B cell (primary cell): ENCODE data around the gene GALNT10. TPM values are rescaled to one million over a fixed set of nuclear protein-coding genes. Genes with fewer than 3 reads are reported as not detected.

Source experiments
- ATAC-seq: fragments of 200-7000 bp; cut with Tn5 transposase; one replicate; pipeline ENCODE4 v1.10.0; 2021; ENCODE audit warnings: low read depth, mild to moderate bottlenecking, moderate number of reproducible peaks, moderate library complexity
- CTCF ChIA-PET: fragments of 350-600 bp; sonication (Branson Sonifier 250); formaldehyde crosslinking; loops from one replicate; lab custom pipeline; 2021; ENCODE audit warnings: antibody characterized with exemption, inconsistent platforms; lab: Charles Lee
- POLR2A ChIA-PET: fragments of 350-600 bp; sonication (Branson Sonifier 250); formaldehyde crosslinking; loops from one replicate; lab custom pipeline; 2021; ENCODE audit warnings: antibody characterized with exemption; lab: Charles Lee
- DNase-seq: peaks from one replicate; pipeline ENCODE4 v3.0.0; 2013
- H2AFZ ChIP-seq: 2 replicates; pipeline ENCODE4 v1.6.1; 2012; ENCODE audit warnings: mild to moderate bottlenecking, low read depth, low read length; ENCODE audit not compliant: insufficient read depth, poor library complexity, severe bottlenecking
- H3K27ac ChIP-seq, 2 donors: 1 replicate in 1 of 2; 2 replicates in 1 of 2; pipeline ENCODE4 v1.5.1; 2012 to 2013; ENCODE audit warnings: low read length in 2 of 2, mild to moderate bottlenecking in 2 of 2, moderate library complexity in 1 of 2
- H3K27me3 ChIP-seq, 4 experiments: fragments of 200-600 bp in 1 of 4; sonication (generic) in 1 of 4; replicated peaks in 1 of 4; 1 replicate in 2 of 4; 2 replicates in 2 of 4; pipeline versions ENCODE4 v1.6.1 to v1.7.0; 2013 to 2016; ENCODE audit warnings: low read length in 3 of 4, mild to moderate bottlenecking in 2 of 4, mixed read lengths in 1 of 4, moderate library complexity in 1 of 4; ENCODE audit not compliant: insufficient read depth in 4 of 4, control insufficient read depth in 3 of 4; ENCODE audit errors: control extremely low read depth in 1 of 4
- H3K36me3 ChIP-seq, 2 experiments: replicated peaks in 1 of 2; 1 replicate in 1 of 2; 2 replicates in 1 of 2; pipeline versions ENCODE4 v1.6.1 to v1.7.1; 2013; ENCODE audit warnings: low read length in 1 of 2; ENCODE audit not compliant: insufficient read depth in 2 of 2, control insufficient read depth in 1 of 2; ENCODE audit errors: control extremely low read depth in 1 of 2, extremely low read depth in 1 of 2
- H3K4me1 ChIP-seq, 2 donors: fragments of 200-600 bp in 1 of 2; sonication (generic) in 1 of 2; 1 replicate in 1 of 2; 2 replicates in 1 of 2; pipeline versions ENCODE4 v1.5.1 to v1.6.1; 2013 to 2017; ENCODE audit warnings: low read length in 2 of 2; ENCODE audit not compliant: control insufficient read depth in 2 of 2, insufficient read depth in 2 of 2
- H3K4me2 ChIP-seq: replicated peaks from 2 replicates; pipeline ENCODE3; 2012; ENCODE audit warnings: mild to moderate bottlenecking, low read depth, low read length; ENCODE audit not compliant: poor library complexity, severe bottlenecking
- H3K4me3 ChIP-seq, 5 experiments: fragments of 200-600 bp in 1 of 5; sonication (generic) in 1 of 5; 1 replicate in 3 of 5; 2 replicates in 2 of 5; pipeline versions ENCODE4 v1.5.1 to v1.7.0; 2011 to 2016; ENCODE audit warnings: low read length in 4 of 5, mild to moderate bottlenecking in 4 of 5, low read depth in 2 of 5, control low read depth in 1 of 5, moderate library complexity in 1 of 5; ENCODE audit not compliant: insufficient read depth in 1 of 5; ENCODE audit errors: control extremely low read depth in 1 of 5, extremely low read depth in 1 of 5
- H3K79me2 ChIP-seq: fragments of 200-600 bp; sonication (generic); one replicate; pipeline ENCODE4 v1.6.0; 2016; ENCODE audit warnings: low read length; ENCODE audit not compliant: control insufficient read depth, insufficient read depth
- H3K9ac ChIP-seq: fragments of 200-600 bp; sonication (generic); 2 replicates; pipeline ENCODE4 v1.6.1; 2017; ENCODE audit warnings: mild to moderate bottlenecking, low read length, moderate library complexity
- H3K9me3 ChIP-seq, 3 donors: one replicate each; pipeline versions ENCODE4 v1.6.1 to v1.7.1; 2013; ENCODE audit warnings: low read length in 2 of 3; ENCODE audit not compliant: control insufficient read depth in 2 of 3, insufficient read depth in 1 of 3; ENCODE audit errors: control extremely low read depth in 1 of 3
- H4K20me1 ChIP-seq: 2 replicates; pipeline ENCODE4 v1.6.0; 2012; ENCODE audit warnings: mild to moderate bottlenecking, low read length; ENCODE audit not compliant: insufficient read depth, control insufficient read depth, poor library complexity, severe bottlenecking
- H3K27ac Mint-ChIP-seq: one replicate; pipeline ENCODE4 v1.8.0; 2021; ENCODE audit warnings: mixed read lengths
- H3K27me3 Mint-ChIP-seq: one replicate; pipeline ENCODE4 v1.8.0; 2021; ENCODE audit warnings: mixed read lengths
- H3K4me1 Mint-ChIP-seq: one replicate; pipeline ENCODE4 v1.8.0; 2021; ENCODE audit warnings: mixed read lengths
- H3K4me3 Mint-ChIP-seq: one replicate; pipeline ENCODE4 v1.8.0; 2021; ENCODE audit warnings: mixed read lengths
- H3K9me3 Mint-ChIP-seq: one replicate; pipeline ENCODE4 v1.8.0; 2022; ENCODE audit warnings: mixed read lengths; ENCODE audit not compliant: insufficient read depth
- CTCF ChIP-seq: fragments of 200-600 bp; IDR thresholded peaks from one replicate; pipeline ENCODE4 v1.8.0; 2022; ENCODE audit warnings: antibody characterized with exemption, mild to moderate bottlenecking
- EZH2 ChIP-seq: IDR thresholded peaks from 2 replicates; pipeline ENCODE4 v1.6.1; 2012; ENCODE audit warnings: borderline replicate concordance, low read depth, mild to moderate bottlenecking, moderate library complexity, low read length; ENCODE audit not compliant: insufficient read depth, poor library complexity, severe bottlenecking
- WGBS: methylation state at CpG from one replicate; pipeline ENCODE4 v1.1.5; 2013; ENCODE audit warnings: missing lambda C conversion rate; ENCODE audit not compliant: insufficient coverage; 5-methylcytosine and 5-hydroxymethylcytosine counted together
- intact Hi-C: fragments of 100-400 bp; cut with micrococcal nuclease; formaldehyde crosslinking; loops from one replicate; pipeline ENCODE4 v1.10.0; 2022
- polyA plus RNA-seq: library from polyadenylated mRNA; depleted of rRNA; stranded (reverse); fragments of >200 nt; gene quantifications from 2 replicates; pipeline ENCODE4 v1.2.3, GENCODE V29; 2012
- total RNA-seq, 2 donors: library from RNA; stranded (reverse); fragments of 120-200 nt in 1 of 2; gene quantifications; 1 replicate in 1 of 2; 2 replicates in 1 of 2; pipeline versions ENCODE4 v1.2.3 to v1.2.4, GENCODE V29; 2013 to 2022

The GALNT10 gene
- total and polyA plus RNA-seq, 2 donors (not counting 1 experiment from before 2014, with no cell fraction given): 27.7 to 42.8 TPM

- Histone ChIP-seq H3K4me1 (no peaks in the 10 kb centered on the region), H2AFZ (no peak overlapping the region), H3K27ac (no peak overlapping the region), H3K36me3 (peaks cover 0 to 34% of the 10 kb centered on the region in 2 experiments), H4K20me1 (no peaks in the 10 kb centered on the region), H3K79me2 (peaks cover 3% of the 10 kb centered on the region), H3K27me3 (no peaks in the 10 kb centered on the region), H3K9ac (no peak overlapping the region), H3K4me2 (no peak overlapping the region), H3K9me3 (no peaks in the 10 kb centered on the region), H3K4me3 (no peak overlapping the region)
- ATAC-seq (no peak), DNase-seq (no peak)
- ChIA-PET CTCF (interaction anchor here (1.4 kb wide), 1 partner anchor 257 kb away, joined by 5 read pairs; no protein-coding TSS in a partner anchor), POLR2A (no interaction called here)
- WGBS: 100% methylated on average over 1 of the region's 3 CpGs
- peak overlapping the region; percentile 22 for H3K27ac Mint-ChIP-seq
- H3K4me1 Mint-ChIP-seq: peaks cover 1% of the 10 kb centered on the region
- TF ChIP-seq EZH2 (no peak), CTCF (no peak)
- H3K4me3 Mint-ChIP-seq: no peak overlapping the region
- no peaks in the 10 kb centered on the region for H3K9me3 Mint-ChIP-seq
- intact Hi-C loops: no loop called here
- H3K27me3 Mint-ChIP-seq: no peaks in the 10 kb centered on the region
These were observed 138.5 kb downstream of the GALNT10 start for GRCh38 chr5:154329062-154329461.

- DNase-seq (no peak), ATAC-seq (no peak)
- Mint-ChIP-seq H3K4me1 (peaks cover 1% of the 10 kb centered on the region), H3K9me3 (no peaks in the 10 kb centered on the region), H3K27ac (no peak overlapping the region), H3K27me3 (no peaks in the 10 kb centered on the region), H3K4me3 (no peak overlapping the region)
- no peaks in the 10 kb centered on the region for H3K9me3 ChIP-seq
- H3K4me3 ChIP-seq: no peak overlapping the region
- no peaks in the 10 kb centered on the region for H3K27me3 ChIP-seq
- no peaks in the 10 kb centered on the region for H4K20me1 ChIP-seq
- no peaks in the 10 kb centered on the region for H3K4me1 ChIP-seq
- no peak overlapping the region for H3K9ac ChIP-seq
- no peak overlapping the region for H2AFZ ChIP-seq
- 100% methylated on average over 13 of the region's 14 CpGs for WGBS
- POLR2A ChIA-PET: no interaction called here
- TF ChIP-seq EZH2 (no peak), CTCF (no peak)
- H3K36me3 ChIP-seq: peaks cover 0 to 39% of the 10 kb centered on the region in 2 experiments
- intact Hi-C loops: no loop called here
- CTCF ChIA-PET: no interaction called here
- H3K4me2 ChIP-seq: no peak overlapping the region
- H3K79me2 ChIP-seq: no peaks in the 10 kb centered on the region
- H3K27ac ChIP-seq: no peak overlapping the region
These were observed 139.0 kb downstream of the GALNT10 start for GRCh38 chr5:154329519-154330040.
